NCI-H2196 treated with DMSO at 0.1 percent for 48 hours (cell line): Measurements from ENCODE around the gene TNFSF15.
A peak's percentile ranks its signal among the peaks of the same experiment; 100 is the strongest.
"Not testable (repeated sequence)": the region's sequence is repeated elsewhere in the genome, so short reads cannot be mapped to it uniquely, and the experiment has no call there.

ENCODE experiments used
- DNase-seq: peaks from one replicate; lab custom pipeline; 2025; ENCODE audit not compliant: unreplicated experiment; lab: John Stamatoyannopoulos, UW

Gene TNFSF15

DNA sequence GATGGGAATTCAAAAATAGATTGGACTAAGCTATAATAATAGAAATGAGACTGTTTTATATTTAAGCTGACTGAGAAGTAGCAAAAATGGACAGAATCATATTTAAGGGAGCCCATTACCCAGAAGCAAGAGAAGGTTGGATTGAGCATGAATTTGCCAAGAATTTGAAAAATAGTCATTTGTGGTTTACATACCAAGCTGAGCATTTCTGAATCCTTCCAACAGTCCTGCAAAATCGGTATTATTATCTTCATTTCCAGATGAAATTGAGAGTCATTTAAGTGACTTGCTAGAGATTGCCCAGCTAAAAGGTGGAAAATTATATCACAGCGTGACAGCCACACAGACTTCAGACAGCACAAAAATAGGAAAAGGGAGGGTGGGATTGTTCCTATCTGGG is 48.4 kb downstream of the TNFSF15 start:
- no peak for DNase-seq

DNA sequence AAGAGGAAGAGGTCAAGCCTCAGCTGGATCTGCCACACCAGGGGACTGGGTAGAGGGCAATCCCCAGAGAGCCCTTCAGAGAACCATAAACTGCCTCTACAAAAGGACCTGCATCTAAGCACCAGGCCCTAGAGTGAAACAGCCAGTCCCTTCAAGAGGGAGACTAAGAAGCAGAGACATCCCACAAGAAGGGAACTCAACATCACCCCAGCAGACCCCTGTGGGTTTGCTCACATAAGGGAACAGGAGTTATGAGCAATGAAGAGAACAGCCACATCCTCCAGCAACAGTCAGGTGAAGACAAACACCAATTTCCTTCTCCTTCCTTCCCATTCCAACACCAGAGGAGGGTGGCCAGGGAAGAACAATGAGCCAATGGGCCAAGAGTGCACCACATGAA is 48.9 kb downstream of the TNFSF15 start:
- no peak for DNase-seq

DNA sequence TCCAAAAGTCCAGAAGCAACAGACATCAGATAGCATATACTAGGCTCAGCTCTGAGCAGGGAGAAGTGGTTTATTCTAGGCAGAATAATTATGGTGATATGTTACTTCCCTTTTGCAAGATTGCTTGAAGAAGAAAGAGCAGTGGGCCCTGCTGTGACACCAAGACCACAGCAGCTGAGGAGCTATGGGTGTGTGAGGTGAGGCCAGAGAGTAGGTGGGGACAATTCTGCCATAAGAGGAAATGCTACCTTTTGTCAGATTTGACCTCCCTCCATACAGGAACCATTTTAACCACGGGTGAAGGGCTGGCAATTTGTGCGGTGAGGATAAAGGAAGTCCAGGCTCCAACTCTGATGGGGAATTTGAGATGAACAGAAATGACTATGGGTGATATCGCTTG is 51.3 kb downstream of the TNFSF15 start:
- no peak for DNase-seq

DNA sequence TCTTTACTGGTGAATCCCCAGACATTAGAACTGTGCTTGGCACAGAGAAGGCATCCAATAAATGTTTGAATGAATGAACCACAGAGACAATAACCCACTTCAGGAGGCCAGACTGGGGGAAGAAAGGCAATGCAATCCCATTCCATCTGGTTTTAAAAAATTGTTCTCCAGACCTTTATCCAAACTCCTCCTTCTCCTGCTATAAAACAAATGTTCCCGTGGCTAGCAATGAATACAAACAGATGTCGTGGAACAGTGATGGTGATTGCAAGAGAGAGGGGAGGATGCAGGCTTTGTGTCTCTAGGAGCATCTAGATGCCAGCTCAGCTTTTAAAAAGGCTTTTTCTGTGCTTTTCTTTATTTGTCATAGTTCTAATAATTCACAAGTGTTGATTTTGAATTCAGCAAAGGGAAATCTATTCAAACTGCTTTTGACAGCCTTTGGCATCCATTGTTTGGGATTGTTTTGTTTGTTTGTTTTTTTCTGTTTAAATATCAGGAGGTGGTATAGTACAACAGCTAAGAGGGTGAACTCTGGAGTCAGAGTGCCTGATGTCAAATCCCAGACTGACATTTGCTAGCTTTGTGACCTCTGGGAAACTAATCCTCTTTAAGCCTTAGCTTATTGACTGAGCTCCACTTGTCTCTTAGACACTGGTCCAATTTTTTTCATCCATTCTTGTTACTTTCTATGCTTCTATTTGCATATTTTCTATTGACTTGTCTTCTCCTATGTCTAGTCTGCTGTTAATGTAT is 59.1 kb downstream of the TNFSF15 start:
- DNase-seq: peak; percentile 5

DNA sequence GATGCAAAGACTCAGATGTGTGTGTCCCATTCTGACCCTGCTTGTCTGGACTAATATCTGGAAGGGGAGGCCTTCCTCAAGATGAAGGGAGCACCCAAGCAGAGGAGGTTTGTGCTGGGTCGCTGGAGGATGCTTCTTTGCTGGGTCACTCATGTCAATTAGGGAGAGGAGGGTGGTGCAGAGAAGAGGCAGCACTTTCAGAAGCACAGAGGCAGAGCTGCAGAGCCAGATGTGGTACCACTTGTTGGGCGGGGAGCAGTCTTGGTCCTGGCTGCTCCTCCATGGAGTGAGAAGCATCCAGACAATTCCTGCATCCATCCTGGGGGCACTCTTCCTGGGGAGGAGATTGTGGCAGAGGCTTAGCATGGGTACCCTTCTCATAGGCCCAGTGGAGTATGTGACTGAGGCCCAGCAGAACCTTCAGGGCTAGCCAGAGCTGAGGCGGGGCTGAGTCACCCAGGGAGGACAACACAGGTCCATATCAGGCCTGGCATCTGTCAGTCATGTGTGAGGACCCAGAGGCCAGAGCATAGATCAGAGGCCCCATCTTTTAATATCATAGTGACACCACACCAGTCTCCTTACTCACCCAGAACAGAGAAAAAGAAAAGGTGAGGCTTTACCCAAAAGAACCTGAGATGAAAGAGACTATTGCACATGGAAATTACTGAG is 59.8 kb downstream of the TNFSF15 start:
- DNase-seq: no peak

DNA sequence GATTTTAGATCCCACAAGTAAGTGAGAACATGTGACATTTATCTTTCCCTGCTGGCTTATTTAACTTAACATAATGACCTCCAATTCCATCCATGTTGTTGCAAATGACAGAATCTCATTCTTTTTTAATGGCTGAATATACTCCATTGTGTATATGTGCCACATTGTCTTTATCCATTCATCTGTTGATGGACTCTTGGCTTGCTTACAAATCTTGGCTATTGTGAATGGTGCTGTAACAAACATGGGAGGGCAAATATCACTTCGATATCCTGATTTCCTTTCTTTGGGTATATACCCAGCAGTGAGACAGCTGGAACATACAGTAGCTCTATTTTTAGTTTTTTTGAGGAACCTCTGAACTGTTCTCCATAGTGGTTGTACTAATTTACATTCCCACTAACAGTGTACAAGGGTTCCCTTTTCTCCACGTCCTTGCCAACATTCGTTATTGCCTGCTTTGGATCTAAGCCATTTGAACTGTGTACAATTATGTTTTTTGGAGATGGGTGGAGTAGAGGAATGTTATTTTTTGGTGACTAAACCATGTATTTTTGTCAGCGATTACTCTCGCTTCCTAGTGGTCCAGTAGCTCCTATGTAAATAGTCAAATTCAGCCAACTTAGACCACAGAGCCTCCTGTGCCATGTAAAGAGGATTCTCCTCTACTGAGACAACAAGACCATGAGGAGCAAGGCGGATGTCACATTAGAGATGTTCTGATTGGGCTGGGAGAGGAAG is 60.6 kb downstream of the TNFSF15 start:
- DNase-seq: no peak

DNA sequence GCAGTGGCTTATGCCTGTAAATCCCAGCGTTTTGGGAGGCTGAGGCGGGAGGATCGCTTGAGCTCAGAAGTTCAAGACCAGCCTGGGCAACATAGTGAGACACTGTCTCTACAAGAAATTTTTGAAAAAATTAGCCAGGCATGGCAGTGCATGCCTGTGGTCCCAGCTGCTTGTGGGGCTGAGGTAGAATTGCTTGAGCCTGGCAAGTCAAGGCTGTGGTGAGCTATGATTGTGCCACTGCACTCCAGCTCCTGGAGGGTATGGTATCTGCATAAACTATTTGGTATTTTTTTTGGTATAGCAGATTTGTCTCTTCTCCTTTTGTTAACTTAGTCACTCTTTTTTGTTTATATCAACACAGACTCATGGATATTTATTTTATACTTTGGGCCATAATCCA is 62.4 kb downstream of the TNFSF15 start:
- DNase-seq: no peak

DNA sequence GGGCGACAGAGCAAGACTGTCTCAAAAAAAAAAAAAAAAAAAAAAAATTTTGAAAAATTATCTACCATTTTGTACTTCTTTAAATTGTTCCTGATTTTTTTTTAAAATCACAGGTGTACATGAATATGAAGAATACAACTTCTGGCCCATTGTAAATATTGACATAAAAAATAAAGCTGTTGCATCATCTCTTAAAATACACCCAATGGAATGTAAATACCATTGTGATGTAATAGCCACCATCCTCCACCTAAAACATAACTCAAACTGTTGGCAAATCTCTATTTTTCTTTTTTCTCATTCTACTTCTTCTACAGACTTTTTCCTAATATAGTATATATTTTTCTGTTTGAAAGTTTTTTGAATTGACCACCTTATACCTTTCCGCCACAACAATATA is 62.9 kb downstream of the TNFSF15 start:
- no peak for DNase-seq

DNA sequence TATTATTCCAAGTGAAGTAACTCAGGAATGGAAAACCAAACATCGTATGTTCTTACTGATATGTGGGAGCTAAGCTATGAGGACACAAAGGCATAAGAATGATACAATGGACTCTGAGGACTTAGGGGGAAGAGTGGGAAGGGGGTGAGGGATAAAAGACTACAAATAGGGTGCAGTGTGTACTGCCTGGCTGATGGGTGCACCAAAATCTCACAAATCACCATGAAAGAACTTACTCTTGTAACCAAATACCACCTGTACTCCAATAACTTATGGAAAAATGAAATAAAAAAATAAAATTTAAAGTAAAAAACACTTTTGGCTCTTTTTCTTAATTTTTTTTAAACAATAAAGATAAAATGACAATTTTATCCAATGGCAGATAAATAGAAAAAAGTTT is 64.3 kb downstream of the TNFSF15 start:
- not testable (repeated sequence) for DNase-seq

DNA sequence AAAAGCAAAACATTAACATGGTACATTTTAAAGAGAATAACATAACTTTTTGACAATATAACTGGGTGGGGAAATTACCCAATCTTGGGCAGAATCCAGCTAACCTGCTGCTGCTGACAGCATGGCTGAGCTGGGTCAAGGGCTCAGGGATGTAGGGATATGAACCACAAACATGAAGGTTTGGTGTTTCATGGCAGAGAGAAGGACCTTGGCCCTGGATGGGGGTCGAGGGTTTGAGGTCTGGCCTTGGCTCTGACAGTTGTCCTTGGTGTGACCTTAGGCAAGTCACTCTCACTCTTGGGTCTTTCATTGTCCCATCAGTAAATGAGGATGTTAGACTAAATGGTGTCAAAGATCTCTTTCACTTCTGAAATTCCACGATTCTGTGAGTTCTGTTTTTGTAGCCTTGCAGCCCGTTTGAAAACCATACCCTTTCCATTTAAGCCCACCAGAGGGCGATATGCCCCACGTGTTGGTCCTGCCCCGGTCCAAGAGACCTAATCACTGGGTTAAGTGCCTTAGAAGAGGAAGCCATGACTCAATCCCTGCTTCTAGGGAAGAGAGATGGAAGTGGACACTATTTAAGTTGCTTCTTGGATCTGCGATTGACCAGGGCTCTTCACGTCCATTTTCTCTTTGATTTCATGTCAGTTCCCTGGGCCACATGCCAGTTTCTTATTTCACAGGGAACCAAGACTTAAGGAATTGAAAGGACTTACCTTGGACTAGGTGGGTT is 67.1 kb downstream of the TNFSF15 start:
- DNase-seq: peak; percentile 25

DNA sequence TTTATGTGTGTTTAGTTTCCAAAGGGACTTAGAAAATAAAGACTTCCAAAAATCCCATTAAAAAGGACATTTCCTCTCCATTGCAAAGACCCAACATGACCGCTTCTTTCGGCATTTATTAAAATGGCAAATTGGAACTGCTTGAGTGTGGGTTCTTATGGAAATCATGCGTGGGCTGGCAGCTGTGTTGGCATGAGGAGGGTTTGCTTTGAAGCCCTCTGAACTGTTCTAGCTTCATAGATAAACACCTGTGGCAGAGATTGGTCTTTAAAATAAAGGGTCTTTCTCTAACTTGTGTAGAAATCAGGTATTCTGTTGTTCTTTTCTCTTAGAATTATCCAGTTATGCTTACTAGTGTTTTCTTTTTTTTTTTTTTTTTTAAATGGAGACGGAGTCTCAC is 68.0 kb downstream of the TNFSF15 start:
- DNase-seq: no peak

DNA sequence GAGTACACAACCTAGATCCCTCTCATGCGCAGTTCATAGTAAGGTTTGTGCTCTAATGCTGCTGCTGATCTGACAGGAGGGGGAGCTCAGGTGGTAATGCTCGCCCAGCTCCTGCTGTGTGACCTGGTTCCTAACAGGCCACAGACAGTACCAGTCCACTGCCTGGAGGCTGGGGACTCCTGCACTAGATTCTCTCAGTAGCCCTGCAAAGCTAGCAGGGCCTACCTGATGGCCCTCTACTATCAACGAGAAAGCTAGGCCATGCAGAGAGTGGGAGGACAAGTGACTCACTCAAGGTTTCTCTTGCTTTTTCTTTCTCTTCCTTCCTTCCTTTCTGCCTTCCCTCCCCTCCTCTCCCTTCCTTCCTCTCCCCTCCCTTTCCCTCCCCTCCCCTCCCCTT is 68.7 kb downstream of the TNFSF15 start:
- DNase-seq: no peak

DNA sequence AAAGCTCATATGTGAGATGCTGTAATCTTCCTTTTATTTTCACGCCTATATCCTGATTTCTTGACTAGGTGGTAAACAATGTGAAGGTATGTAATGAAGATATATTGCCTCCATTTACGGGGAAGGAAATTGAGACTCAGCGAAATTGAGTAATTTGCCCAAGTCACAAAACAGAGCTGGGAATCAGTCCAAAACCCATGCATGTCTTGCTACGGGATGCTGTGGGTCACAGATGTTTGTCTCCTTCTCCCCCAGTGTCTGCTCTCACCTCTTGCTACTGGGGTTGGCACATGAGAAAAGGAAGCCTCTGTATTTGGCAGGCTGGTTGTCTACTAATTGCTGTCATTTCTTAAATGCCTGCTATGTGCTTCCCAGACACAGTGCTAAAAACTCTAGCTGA is 70.1 kb downstream of the TNFSF15 start:
- DNase-seq: no peak

DNA sequence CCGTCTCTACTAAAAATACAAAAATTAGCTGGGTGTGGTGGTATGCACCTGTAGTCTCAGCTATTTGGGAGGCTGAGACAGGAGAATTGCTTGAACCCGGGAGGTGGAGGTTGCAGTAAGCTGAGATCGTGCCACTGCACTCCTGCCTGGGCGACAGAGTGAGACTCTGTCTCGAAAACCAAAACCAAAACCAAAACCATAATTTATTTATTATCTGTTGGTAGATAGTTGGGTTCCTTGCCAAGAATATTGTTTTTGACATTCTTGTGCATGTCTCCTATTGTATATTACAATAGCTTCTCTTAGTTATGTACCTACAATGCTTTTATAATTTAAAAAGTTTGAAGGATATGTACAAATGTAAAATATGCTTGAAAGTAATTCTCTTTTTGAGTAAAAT is 70.7 kb downstream of the TNFSF15 start:
- not testable (repeated sequence) for DNase-seq
